ENCODE measurements around the gene CACNB2. TPM values are rescaled to one million over a fixed set of nuclear protein-coding genes. Genes with fewer than 3 reads are reported as not detected.
"Not testable (repeated sequence)": the region's sequence is repeated elsewhere in the genome, so short reads cannot be mapped to it uniquely, and the experiment has no call there.

The CACNB2 gene
- polyA plus RNA-seq, 2 donors = 3.8 to 5.1 TPM

DNA sequence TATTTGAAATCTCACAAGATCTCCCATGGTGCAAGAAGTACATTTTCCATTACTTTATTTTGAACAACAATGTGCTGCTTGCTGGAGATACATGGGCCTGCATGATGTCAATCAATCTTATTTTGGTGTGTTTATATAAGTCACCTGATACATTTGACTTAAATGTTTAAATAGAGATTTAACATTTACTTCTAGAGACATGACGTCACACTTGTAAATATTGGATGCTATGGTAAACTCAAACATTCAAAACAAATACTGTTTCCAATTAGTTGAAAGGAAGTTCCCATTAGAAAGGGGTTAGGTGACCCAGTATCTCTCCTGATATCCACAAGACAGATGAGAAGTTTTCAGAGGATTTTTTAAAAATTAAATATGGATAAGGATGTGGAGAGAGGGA, 296.7 kb downstream of the CACNB2 start:
- Histone ChIP-seq H3K36me3 (ENCODE audit: control insufficient read depth in 2 of 2, insufficient read depth in 2 of 2, low read length in 1 of 2) (no peaks in the 10 kb centered on the region), H3K27me3 (ENCODE audit: control insufficient read depth in 1 of 2, insufficient read depth in 2 of 2, low read length in 2 of 2) (no peaks in the 10 kb centered on the region), H3K9me3 (ENCODE audit: control insufficient read depth in 2 of 2, insufficient read depth in 1 of 2, low read depth in 1 of 2, low read length in 1 of 2) (peaks cover 0 to 2% of the 10 kb centered on the region in 2 donors), H3K27ac (ENCODE audit: low read depth in 2 of 2, low read length in 1 of 2) (no peak overlapping the region), H3K4me1 (ENCODE audit: control insufficient read depth in 2 of 2, insufficient read depth in 2 of 2, low read length in 1 of 2) (no peaks in the 10 kb centered on the region), H3K4me3 (ENCODE audit: low read depth in 1 of 2, low read length in 2 of 2) (no peak overlapping the region)
- 41 to 50% methylated on average over 1 of the region's 1 CpG for WGBS, 2 donors

DNA sequence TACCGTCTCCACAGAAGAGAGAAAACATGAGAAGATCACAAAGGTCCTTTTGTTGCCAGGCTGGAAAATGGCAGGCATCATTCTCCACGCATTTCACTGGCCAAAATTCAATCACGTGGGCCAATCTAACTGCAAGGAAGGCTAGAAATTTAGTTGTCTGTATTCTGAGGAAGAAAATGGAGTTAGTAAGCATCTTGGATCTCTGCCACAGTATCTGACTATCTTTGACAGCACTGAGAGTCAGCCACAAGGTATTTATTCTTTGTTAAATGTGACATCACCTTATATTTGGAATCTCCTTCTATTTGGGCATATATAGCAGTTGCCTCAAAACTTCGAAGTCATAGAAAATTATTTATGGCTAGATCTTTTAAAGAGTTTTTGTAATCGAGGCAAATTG, 297.3 kb downstream of the CACNB2 start:
- H3K27me3 ChIP-seq (ENCODE audit: control insufficient read depth in 1 of 2, insufficient read depth in 2 of 2, low read length in 2 of 2) = no peaks in the 10 kb centered on the region
- H3K27ac ChIP-seq (ENCODE audit: low read depth in 2 of 2, low read length in 1 of 2) = no peak overlapping the region
- 65 to 73% methylated on average over 5 of the region's 5 CpGs for WGBS, 2 donors
- H3K36me3 ChIP-seq (ENCODE audit: control insufficient read depth in 2 of 2, insufficient read depth in 2 of 2, low read length in 1 of 2) = no peaks in the 10 kb centered on the region
- H3K4me3 ChIP-seq (ENCODE audit: low read depth in 1 of 2, low read length in 2 of 2) = no peak overlapping the region
- peaks cover 0 to 2% of the 10 kb centered on the region in 2 donors for H3K9me3 ChIP-seq (ENCODE audit: control insufficient read depth in 2 of 2, insufficient read depth in 1 of 2, low read depth in 1 of 2, low read length in 1 of 2)
- H3K4me1 ChIP-seq (ENCODE audit: control insufficient read depth in 2 of 2, insufficient read depth in 2 of 2, low read length in 1 of 2) = no peaks in the 10 kb centered on the region

DNA sequence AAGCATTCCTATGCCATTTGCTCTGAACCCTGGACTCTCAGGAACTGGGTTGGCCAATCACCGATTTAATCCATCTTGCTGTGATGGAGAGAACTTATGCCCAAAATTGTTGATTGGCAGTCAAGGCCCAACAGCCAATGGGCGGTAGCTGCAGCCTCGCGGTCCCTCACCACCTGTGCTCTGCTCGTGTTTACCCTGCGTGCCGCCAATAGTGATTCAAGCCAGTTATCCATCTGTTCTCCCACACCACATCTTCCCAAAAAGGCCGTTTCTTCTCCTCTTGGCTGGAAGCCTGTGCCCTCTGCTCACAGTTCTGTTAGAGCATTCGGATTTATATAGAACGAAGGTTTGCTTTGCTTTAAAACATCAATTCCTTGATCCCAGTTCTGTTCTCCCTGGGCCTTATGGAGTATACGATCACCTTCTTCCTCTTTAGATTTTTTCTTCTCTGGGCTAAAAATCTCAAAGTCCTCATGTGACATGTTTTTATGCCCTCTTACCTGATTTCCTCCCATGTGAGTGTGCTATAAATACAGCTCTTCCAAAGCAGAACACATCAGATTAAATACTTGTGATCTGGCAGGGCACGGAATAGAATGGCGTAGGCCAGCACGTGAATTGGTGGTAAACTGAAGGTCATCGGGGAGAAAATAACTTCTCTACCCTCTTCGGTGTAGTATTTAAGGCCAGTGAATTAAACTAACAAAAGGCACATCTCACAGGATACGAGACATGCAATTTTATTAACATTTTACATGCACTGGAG, 298.3 kb downstream of the CACNB2 start:
- no peaks in the 10 kb centered on the region for H3K36me3 ChIP-seq (ENCODE audit: control insufficient read depth in 2 of 2, insufficient read depth in 2 of 2, low read length in 1 of 2)
- H3K27me3 ChIP-seq (ENCODE audit: control insufficient read depth in 1 of 2, insufficient read depth in 2 of 2, low read length in 2 of 2) = no peaks in the 10 kb centered on the region
- peaks cover 2 to 3% of the 10 kb centered on the region in 2 donors for H3K9me3 ChIP-seq (ENCODE audit: control insufficient read depth in 2 of 2, insufficient read depth in 1 of 2, low read depth in 1 of 2, low read length in 1 of 2)
- 83 to 85% methylated on average over 17 of the region's 17 CpGs for WGBS, 2 donors
- H3K4me1 ChIP-seq (ENCODE audit: control insufficient read depth in 2 of 2, insufficient read depth in 2 of 2, low read length in 1 of 2) = no peaks in the 10 kb centered on the region
- H3K4me3 ChIP-seq (ENCODE audit: low read depth in 1 of 2, low read length in 2 of 2) = no peak overlapping the region
- no peak overlapping the region for H3K27ac ChIP-seq (ENCODE audit: low read depth in 2 of 2, low read length in 1 of 2)

DNA sequence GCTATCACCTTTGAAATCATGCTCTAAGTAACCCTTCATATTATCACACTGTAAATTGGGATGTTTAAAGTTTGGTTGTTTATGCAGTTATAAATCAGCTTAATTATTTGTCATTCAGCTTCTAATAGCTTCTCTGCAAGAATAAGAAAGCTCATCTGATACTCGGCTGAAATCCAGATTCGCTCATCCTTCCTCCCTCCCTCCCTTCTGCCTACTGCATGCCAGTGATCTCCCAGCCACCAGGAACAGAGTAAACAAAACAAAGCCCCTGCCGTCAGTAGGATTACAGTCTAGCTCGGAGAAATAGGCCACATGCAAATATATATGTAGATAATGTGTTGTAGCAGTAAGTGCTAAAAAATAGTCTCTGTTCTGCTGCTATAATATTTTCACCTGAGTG, 299.4 kb downstream of the CACNB2 start:
- H3K27ac ChIP-seq (ENCODE audit: low read depth in 2 of 2, low read length in 1 of 2) = no peak overlapping the region
- 77 to 78% methylated on average over 4 of the region's 4 CpGs for WGBS, 2 donors
- no peaks in the 10 kb centered on the region for H3K27me3 ChIP-seq (ENCODE audit: control insufficient read depth in 1 of 2, insufficient read depth in 2 of 2, low read length in 2 of 2)
- H3K36me3 ChIP-seq (ENCODE audit: control insufficient read depth in 2 of 2, insufficient read depth in 2 of 2, low read length in 1 of 2) = no peaks in the 10 kb centered on the region
- H3K9me3 ChIP-seq (ENCODE audit: control insufficient read depth in 2 of 2, insufficient read depth in 1 of 2, low read depth in 1 of 2, low read length in 1 of 2) = peaks cover 2 to 3% of the 10 kb centered on the region in 2 donors
- no peak overlapping the region for H3K4me3 ChIP-seq (ENCODE audit: low read depth in 1 of 2, low read length in 2 of 2)
- no peaks in the 10 kb centered on the region for H3K4me1 ChIP-seq (ENCODE audit: control insufficient read depth in 2 of 2, insufficient read depth in 2 of 2, low read length in 1 of 2)

DNA sequence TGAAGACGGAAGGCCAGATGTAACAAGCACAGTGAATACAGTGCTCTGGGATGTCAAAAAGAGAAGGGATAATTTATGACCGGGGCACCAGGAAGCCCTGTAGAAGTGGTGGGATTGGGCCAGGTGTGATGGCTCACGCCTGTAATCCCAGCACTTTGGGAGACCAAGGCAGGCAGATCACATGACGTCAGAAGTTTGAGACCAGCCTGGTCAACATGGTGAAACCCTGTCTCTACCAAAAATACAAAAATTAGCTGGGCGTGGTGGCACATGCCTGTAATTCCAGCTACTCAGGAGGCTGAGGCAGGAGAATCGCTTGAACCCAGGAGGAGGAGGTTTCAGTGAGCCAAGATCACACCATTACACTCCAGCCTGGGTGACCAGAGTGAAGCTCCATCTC, 305.4 kb downstream of the CACNB2 start:
- not testable (repeated sequence) for H3K27ac ChIP-seq (ENCODE audit: low read depth in 2 of 2, low read length in 1 of 2); H3K27me3 ChIP-seq (ENCODE audit: control insufficient read depth in 1 of 2, insufficient read depth in 2 of 2, low read length in 2 of 2); H3K4me3 ChIP-seq (ENCODE audit: low read depth in 1 of 2, low read length in 2 of 2); H3K4me1 ChIP-seq (ENCODE audit: control insufficient read depth in 2 of 2, insufficient read depth in 2 of 2, low read length in 1 of 2); H3K9me3 ChIP-seq (ENCODE audit: control insufficient read depth in 2 of 2, insufficient read depth in 1 of 2, low read depth in 1 of 2, low read length in 1 of 2); H3K36me3 ChIP-seq (ENCODE audit: control insufficient read depth in 2 of 2, insufficient read depth in 2 of 2, low read length in 1 of 2)
- WGBS, 2 donors = 84 to 88% methylated on average over 6 of the region's 6 CpGs

DNA sequence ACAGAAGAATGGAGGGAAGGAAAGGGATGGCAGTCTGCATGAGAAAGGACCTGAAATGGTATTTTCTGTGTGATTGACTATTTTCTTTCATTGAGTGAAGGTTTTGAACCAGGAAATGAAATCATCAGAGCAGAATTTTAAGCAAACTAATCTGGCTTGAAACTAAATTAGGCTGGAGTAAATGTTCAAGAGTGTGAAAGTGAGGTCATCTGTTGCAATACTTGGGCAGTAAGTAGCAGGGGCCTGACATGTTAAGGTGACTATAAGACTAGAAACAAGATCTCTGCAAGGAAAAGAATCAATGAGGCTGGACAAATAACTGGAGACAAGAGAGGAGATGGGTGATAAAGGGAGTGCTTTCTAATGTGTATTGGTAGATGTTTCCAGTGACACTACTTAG, 306.0 kb downstream of the CACNB2 start:
- no peaks in the 10 kb centered on the region for H3K4me1 ChIP-seq (ENCODE audit: control insufficient read depth in 2 of 2, insufficient read depth in 2 of 2, low read length in 1 of 2)
- peaks cover 0 to 3% of the 10 kb centered on the region in 2 donors for H3K9me3 ChIP-seq (ENCODE audit: control insufficient read depth in 2 of 2, insufficient read depth in 1 of 2, low read depth in 1 of 2, low read length in 1 of 2)
- H3K27ac ChIP-seq (ENCODE audit: low read depth in 2 of 2, low read length in 1 of 2) = no peak overlapping the region
- no peaks in the 10 kb centered on the region for H3K36me3 ChIP-seq (ENCODE audit: control insufficient read depth in 2 of 2, insufficient read depth in 2 of 2, low read length in 1 of 2)
- H3K4me3 ChIP-seq (ENCODE audit: low read depth in 1 of 2, low read length in 2 of 2) = no peak overlapping the region
- H3K27me3 ChIP-seq (ENCODE audit: control insufficient read depth in 1 of 2, insufficient read depth in 2 of 2, low read length in 2 of 2) = no peaks in the 10 kb centered on the region

DNA sequence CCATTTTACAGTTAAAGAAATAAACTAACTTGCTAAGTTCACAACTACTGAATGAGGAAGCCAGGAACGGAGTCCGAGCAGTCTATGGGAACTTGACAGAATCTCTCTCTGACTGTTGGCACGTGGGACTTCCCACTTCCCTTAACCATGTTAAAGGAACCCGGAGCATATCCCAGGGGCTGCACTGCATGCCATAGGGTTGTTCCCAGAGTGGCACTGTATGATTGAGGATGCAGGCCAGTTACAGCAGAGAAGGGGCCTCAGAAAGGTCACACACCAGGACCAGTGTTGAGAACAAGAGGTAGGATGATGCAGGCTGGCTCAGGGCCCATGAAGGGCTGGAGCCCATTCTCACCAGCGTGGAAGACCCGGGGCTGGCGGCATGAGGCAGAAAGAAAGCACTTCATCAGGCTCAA, 309.4 kb downstream of the CACNB2 start:
- WGBS, 2 donors = 68 to 72% methylated on average over 7 of the region's 7 CpGs
- no peaks in the 10 kb centered on the region for H3K36me3 ChIP-seq (ENCODE audit: control insufficient read depth in 2 of 2, insufficient read depth in 2 of 2, low read length in 1 of 2)
- H3K27ac ChIP-seq (ENCODE audit: low read depth in 2 of 2, low read length in 1 of 2) = no peak overlapping the region
- H3K9me3 ChIP-seq (ENCODE audit: control insufficient read depth in 2 of 2, insufficient read depth in 1 of 2, low read depth in 1 of 2, low read length in 1 of 2) = no peaks in the 10 kb centered on the region
- no peak overlapping the region for H3K4me3 ChIP-seq (ENCODE audit: low read depth in 1 of 2, low read length in 2 of 2)
- H3K27me3 ChIP-seq (ENCODE audit: control insufficient read depth in 1 of 2, insufficient read depth in 2 of 2, low read length in 2 of 2) = no peaks in the 10 kb centered on the region
- no peaks in the 10 kb centered on the region for H3K4me1 ChIP-seq (ENCODE audit: control insufficient read depth in 2 of 2, insufficient read depth in 2 of 2, low read length in 1 of 2)

DNA sequence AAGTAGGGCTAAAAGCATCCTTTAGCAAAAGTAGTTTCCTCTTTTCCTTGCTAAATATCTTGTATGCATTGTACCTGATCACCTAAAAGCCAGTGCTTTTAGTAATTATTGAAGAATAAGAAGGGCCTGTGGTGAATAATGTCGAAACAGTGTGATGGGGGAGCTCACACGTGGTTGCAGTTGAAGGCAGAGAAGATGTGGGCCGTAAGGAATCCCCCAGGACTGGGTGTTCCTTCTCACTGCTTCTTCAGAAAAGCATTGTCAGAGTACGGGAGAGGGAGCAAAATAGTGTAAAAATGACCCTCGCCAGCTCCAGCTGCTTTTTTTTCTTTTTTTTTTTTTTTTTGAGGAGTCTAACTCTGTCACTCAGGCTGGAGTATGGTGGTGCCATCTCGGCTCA, 310.1 kb downstream of the CACNB2 start:
- Histone ChIP-seq H3K4me3 (ENCODE audit: low read depth in 1 of 2, low read length in 2 of 2) (no peak overlapping the region), H3K27ac (ENCODE audit: low read depth in 2 of 2, low read length in 1 of 2) (no peak overlapping the region), H3K36me3 (ENCODE audit: control insufficient read depth in 2 of 2, insufficient read depth in 2 of 2, low read length in 1 of 2) (no peaks in the 10 kb centered on the region), H3K9me3 (ENCODE audit: control insufficient read depth in 2 of 2, insufficient read depth in 1 of 2, low read depth in 1 of 2, low read length in 1 of 2) (no peaks in the 10 kb centered on the region), H3K27me3 (ENCODE audit: control insufficient read depth in 1 of 2, insufficient read depth in 2 of 2, low read length in 2 of 2) (no peaks in the 10 kb centered on the region), H3K4me1 (ENCODE audit: control insufficient read depth in 2 of 2, insufficient read depth in 2 of 2, low read length in 1 of 2) (no peaks in the 10 kb centered on the region)
- 85 to 89% methylated on average over 6 of the region's 6 CpGs for WGBS, 2 donors

DNA sequence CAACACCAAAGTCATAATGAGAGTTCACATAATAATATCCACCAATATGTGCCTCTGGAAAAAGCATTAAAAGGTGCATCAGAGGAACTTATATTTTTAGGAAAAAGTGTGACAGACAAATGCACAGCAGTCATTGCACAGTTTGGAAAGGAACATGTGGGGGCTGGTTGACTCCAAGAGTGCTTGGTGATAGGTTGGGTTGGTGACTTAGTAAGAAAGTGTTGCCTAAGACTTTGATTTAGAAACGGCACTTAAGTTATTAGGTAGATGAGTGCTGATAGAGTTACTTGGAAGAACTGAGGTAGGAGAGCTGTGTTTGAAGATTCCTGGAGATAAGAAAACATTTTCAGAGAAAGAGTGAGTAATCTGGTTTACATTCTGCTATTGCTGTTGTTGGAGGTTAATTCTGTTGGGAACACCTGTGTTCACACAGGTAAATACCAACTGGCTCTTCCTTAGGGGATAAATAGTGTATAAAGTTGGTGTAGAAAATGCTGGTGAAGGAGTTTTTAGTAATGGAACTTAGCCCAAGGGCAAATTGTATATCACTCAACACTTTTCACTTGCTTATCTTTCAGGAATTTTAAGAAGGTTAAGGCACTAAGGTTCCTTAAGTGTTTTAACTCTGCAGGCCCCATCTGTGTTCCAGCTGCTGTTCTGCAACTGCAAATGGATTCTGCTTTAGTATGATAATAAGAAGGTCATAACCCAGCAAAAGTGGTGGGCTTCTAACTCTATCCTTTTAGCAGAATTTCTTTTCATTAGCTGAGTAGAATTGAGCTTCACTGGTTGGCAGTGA, 315.1 kb downstream of the CACNB2 start:
- H3K36me3 ChIP-seq (ENCODE audit: control insufficient read depth in 2 of 2, insufficient read depth in 2 of 2, low read length in 1 of 2) = no peaks in the 10 kb centered on the region
- H3K4me3 ChIP-seq (ENCODE audit: low read depth in 1 of 2, low read length in 2 of 2) = no peak overlapping the region
- no peaks in the 10 kb centered on the region for H3K4me1 ChIP-seq (ENCODE audit: control insufficient read depth in 2 of 2, insufficient read depth in 2 of 2, low read length in 1 of 2)
- no peaks in the 10 kb centered on the region for H3K27me3 ChIP-seq (ENCODE audit: control insufficient read depth in 1 of 2, insufficient read depth in 2 of 2, low read length in 2 of 2)
- WGBS, 2 donors = 64 to 69% methylated on average over 1 of the region's 1 CpG
- H3K9me3 ChIP-seq (ENCODE audit: control insufficient read depth in 2 of 2, insufficient read depth in 1 of 2, low read depth in 1 of 2, low read length in 1 of 2) = no peaks in the 10 kb centered on the region
- no peak overlapping the region for H3K27ac ChIP-seq (ENCODE audit: low read depth in 2 of 2, low read length in 1 of 2)

DNA sequence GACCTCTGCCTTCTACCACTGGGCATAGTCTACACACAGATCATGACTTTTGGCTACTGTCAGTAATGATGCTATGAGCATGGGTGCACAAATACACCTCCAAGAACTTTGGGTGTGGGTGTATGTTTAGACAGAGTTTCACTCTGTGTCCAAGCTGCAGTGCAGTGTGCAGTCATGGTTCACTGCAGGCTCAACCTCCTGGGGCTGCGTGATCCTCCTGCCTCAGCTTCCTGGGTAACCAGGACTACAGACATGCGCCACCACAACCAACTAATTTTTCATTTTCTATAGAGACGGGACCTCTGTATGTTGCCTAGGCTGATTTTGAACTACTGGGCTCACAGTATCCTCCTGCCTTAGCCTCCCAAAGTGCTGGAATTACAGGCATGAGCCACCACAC, 316.8 kb downstream of the CACNB2 start:
- no peaks in the 10 kb centered on the region for H3K27me3 ChIP-seq (ENCODE audit: control insufficient read depth in 1 of 2, insufficient read depth in 2 of 2, low read length in 2 of 2)
- 85 to 95% methylated on average over 3 of the region's 3 CpGs for WGBS, 2 donors
- H3K9me3 ChIP-seq (ENCODE audit: control insufficient read depth in 2 of 2, insufficient read depth in 1 of 2, low read depth in 1 of 2, low read length in 1 of 2) = no peaks in the 10 kb centered on the region
- no peak overlapping the region for H3K27ac ChIP-seq (ENCODE audit: low read depth in 2 of 2, low read length in 1 of 2)
- no peaks in the 10 kb centered on the region for H3K36me3 ChIP-seq (ENCODE audit: control insufficient read depth in 2 of 2, insufficient read depth in 2 of 2, low read length in 1 of 2)
- no peak overlapping the region for H3K4me3 ChIP-seq (ENCODE audit: low read depth in 1 of 2, low read length in 2 of 2)
- H3K4me1 ChIP-seq (ENCODE audit: control insufficient read depth in 2 of 2, insufficient read depth in 2 of 2, low read length in 1 of 2) = no peaks in the 10 kb centered on the region

All from esophagus (tissue), 2 donors.